Embryonic facial prominence (tissue), 1 donor: Measurements from ENCODE around the gene SPRTN.
"Not testable (repeated sequence)": the region's sequence is repeated elsewhere in the genome, so short reads cannot be mapped to it uniquely, and the experiment has no call there.

Source experiments
- DNase-seq: peaks from one replicate; pipeline ENCODE4 v3.0.0-alpha.2; 2016; ENCODE audit errors: extremely low spot score

Gene SPRTN

GRCh38 chr1:231335663-231336602 is 2.2 kb upstream of the SPRTN start:
- DNase-seq, result no peak

- no peak for DNase-seq
Observed at GRCh38 chr1:231337043-231337471, 1.0 kb upstream of the SPRTN start.

DNA sequence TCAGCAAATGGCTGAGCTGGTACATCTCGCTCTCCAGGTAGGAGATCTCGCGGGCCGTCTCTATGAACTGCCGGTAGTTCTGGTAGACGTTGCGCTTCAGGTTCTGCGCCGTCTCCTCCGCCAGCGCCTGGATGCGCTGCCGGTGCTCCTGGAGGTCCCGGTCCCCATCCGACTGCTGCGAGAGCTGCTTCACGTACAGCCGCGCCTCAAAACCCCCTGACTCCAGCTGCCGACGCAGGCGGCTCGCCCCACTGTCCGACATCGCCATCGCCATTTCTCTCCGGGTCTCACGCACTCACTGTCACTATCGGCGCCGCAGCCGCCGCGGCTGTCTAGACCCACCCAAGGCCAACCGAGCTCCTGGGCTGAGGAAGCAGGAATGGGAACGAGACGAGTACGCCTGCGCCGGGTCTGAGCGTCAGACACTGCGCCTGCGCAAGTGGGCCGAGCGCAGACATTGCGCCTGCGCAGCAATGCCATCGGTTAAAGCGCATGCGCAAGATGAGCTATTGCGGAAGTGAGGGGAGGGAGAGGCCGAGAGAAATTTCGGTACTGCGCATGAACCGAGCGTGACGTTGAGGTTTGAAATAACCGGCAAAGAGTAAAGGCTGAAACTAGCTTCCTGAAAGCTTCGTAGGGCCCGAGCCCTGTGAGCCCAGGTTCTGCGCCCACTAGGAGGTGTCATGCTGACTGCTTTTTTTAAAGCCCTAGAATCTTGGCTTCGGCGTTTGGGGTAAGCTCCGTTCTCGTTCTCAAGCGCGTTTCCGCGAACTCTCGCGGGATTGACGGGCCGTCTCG is 422 bp upstream of the SPRTN start, which contains the start of gene EXOC8:
Gene EXOC8 (minus strand): TSS at position 381 of the 798 bp plus-strand sequence. CDS start 107 bp downstream, at position 274.
- peak; percentile 95 for DNase-seq

- no peak for DNase-seq
Observed at GRCh38 chr1:231340328-231341013, 2.4 kb downstream of the SPRTN start.

- DNase-seq, result no peak
Observed at GRCh38 chr1:231347961-231348360, 9.9 kb downstream of the SPRTN start.

- DNase-seq, result no peak
Observed at GRCh38 chr1:231348442-231348841, 10.3 kb downstream of the SPRTN start.

- not testable (repeated sequence) for DNase-seq
Observed at GRCh38 chr1:231348856-231349255, 10.8 kb downstream of the SPRTN start.

- no peak for DNase-seq
Observed at GRCh38 chr1:231351816-231352215, 13.7 kb downstream of the SPRTN start.

DNA sequence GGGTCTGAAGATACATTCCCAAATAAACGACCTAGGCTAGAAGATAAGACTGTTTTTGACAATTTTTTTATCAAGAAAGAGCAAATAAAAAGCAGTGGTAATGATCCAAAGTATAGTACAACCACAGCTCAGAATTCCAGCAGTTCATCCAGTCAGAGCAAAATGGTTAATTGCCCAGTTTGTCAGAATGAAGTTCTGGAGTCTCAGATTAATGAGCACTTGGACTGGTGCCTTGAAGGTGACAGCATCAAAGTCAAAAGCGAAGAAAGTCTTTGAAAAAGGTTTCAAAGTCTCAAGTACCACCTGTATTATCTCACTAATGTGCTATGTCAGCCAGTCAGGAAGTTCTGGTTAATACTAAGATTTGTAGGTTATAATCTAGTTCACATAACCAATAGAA is 15.0 kb downstream of the SPRTN start:
- DNase-seq, result no peak

DNA sequence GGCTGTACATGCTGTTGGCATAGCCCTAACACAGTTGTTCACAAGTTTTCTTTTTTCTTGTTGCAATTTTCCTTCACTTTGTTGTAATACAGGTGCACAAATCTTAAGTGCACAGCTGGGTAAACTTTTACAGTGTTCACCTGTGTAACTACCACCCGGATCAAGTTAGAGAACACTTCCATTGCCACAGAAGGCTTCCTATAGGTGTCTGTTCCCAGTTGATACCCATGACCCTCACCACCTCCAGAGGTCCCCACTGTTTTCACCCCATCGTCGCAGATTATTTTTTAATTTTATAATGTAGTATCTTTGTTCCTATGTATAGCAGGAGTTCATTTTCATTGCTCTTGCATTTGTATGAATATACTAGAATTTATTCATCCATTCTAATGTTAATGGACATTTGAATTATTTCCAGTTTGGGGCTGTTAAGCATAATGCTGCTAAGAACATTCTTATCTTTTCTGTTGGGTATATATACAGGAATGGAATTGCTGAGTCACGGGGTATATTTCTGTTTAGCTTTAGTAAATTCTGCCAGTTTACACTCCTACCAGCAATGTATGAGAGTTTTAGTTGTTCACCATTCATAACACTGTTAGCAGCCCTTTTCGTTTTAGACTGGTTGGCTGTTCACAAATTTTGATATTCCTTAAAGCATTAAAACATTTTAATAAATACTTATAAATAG is 16.4 kb downstream of the SPRTN start:
- no peak for DNase-seq

GRCh38 chr1:231355171-231355570 is 17.1 kb downstream of the SPRTN start:
- DNase-seq, result no peak

DNA sequence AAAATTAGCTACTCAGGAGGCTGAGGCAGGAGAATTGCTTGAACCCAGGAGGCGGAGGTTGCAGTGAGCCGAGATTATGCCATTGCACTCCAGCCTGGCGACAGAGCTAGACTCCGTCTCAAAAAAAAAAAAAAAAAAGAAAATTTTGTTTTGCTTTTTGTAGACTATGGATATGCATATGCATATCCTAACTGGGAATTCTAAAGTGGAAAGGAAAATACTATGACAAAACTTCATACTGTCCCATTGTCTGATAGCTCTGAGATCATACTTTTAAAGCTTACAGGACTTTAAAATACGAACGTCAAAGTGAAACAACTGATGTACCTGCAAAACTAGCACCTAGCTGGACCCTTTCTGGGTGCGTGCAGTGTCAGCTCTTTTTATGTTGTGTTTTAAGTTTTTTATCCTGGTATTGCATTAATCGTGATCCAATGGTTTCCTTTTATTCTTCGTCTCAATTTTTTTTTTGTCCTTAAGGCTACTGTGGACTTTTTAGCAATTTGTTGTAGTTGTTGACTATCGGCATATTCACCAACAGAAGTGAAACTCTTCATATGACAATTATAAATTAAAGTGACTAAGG is 19.2 kb downstream of the SPRTN start:
- DNase-seq, result no peak

- DNase-seq, result peak; percentile 61
Observed at GRCh38 chr1:231357831-231358354, 19.8 kb downstream of the SPRTN start.

DNA sequence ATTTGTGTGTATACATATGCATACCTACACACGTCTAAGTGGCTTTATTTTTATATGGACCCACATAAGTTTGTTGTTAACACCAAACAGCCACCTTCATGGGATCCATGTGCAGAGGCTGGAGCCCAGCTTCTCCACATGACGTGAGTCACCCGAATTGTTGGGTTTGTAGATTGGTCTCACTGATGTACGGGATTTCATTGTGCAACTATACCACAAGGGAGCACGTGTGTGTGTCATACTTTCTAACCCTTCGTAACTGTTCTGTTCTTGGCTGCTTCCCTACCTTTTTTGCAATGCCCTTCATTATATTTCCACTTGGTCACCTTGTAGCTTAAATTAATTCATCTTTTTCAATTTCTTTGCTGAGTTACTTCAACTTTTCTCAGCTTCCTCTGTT is 21.0 kb downstream of the SPRTN start:
- DNase-seq, result no peak

- DNase-seq, result no peak
Observed at GRCh38 chr1:231362325-231362724, 24.2 kb downstream of the SPRTN start.

DNA sequence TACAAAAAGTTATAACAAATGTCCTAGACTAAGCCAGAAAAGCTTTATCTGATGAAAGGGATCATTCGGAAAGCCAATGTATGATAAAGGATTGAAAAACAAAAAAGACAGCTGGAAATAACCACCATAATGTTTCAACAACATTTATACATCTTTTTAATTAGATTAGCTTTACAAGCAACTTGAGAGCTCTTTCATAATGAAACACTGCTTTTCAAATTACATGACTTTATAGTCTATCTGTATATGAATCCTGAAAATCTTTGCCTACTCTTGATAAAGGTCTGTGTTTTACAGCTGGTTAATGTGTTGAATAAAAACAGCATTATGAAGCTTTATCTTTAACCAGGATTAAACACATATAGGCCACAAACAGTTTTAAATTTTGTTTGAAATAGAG is 25.5 kb downstream of the SPRTN start:
- no peak for DNase-seq

GRCh38 chr1:231364192-231364591 is 26.1 kb downstream of the SPRTN start:
- DNase-seq, result no peak

- DNase-seq, result no peak
Observed at GRCh38 chr1:231369282-231369681, 31.2 kb downstream of the SPRTN start.

GRCh38 chr1:231372501-231372900 is 34.4 kb downstream of the SPRTN start:
- DNase-seq, result no peak

GRCh38 chr1:231374394-231374793 is 36.3 kb downstream of the SPRTN start:
- DNase-seq, result no peak

- no peak for DNase-seq
Observed at GRCh38 chr1:231376101-231376500, 38.0 kb downstream of the SPRTN start.
